Measurements from ENCODE around the gene RETSAT. TPM values are rescaled to one million over a fixed set of nuclear protein-coding genes. Genes with fewer than 3 reads are reported as not detected.
"Not testable (repeated sequence)": the region's sequence is repeated elsewhere in the genome, so short reads cannot be mapped to it uniquely, and the experiment has no call there.

RETSAT gene
- total RNA-seq, 1 donor, result 60.1 TPM

GRCh38 chr2:85326406-85327159 is 27.7 kb downstream of the RETSAT start:
- peak; percentile 39 for DNase-seq (ENCODE audit: low read depth)
- no peak for TF ChIP-seq CTCF (IDR thresholded peaks at IDR 0.05; ENCODE audit: insufficient read depth, low read length)
- peak overlapping the region; percentile 91 for H3K4me3 ChIP-seq (ENCODE audit: low read depth, low read length)

- DNase-seq (ENCODE audit: low read depth), result no peak
- peak overlapping the region; percentile 91 for H3K4me3 ChIP-seq (ENCODE audit: low read depth, low read length)
- TF ChIP-seq CTCF (IDR thresholded peaks at IDR 0.05; ENCODE audit: insufficient read depth, low read length), result no peak
Observed at GRCh38 chr2:85325466-85325811, 28.9 kb downstream of the RETSAT start.

GRCh38 chr2:85324639-85325465 is 29.5 kb downstream of the RETSAT start:
- no peak for TF ChIP-seq CTCF (IDR thresholded peaks at IDR 0.05; ENCODE audit: insufficient read depth, low read length)
- DNase-seq (ENCODE audit: low read depth), result peak; percentile 44
- peak overlapping the region; percentile 91 for H3K4me3 ChIP-seq (ENCODE audit: low read depth, low read length)

- H3K4me3 ChIP-seq (ENCODE audit: low read depth, low read length); DNase-seq (ENCODE audit: low read depth): not testable (repeated sequence)
Observed at GRCh38 chr2:85323988-85324367, 30.4 kb downstream of the RETSAT start.

GRCh38 chr2:85323351-85323987 is 30.9 kb downstream of the RETSAT start:
- no peak for TF ChIP-seq CTCF (IDR thresholded peaks at IDR 0.05; ENCODE audit: insufficient read depth, low read length)
- H3K4me3 ChIP-seq (ENCODE audit: low read depth, low read length), result no peak overlapping the region

GRCh38 chr2:85319796-85320195 is 34.5 kb downstream of the RETSAT start:
- TF ChIP-seq CTCF (IDR thresholded peaks at IDR 0.05; ENCODE audit: insufficient read depth, low read length), result no peak
- no peak for DNase-seq (ENCODE audit: low read depth)
- H3K4me3 ChIP-seq (ENCODE audit: low read depth, low read length), result no peak overlapping the region

More at GRCh38 chr2:85323351-85323987, 30.9 kb downstream of the RETSAT start:
- no peak for DNase-seq (ENCODE audit: low read depth)
